H9 (cell line): ENCODE data around the gene NEIL1. TPM values are rescaled to one million over a fixed set of nuclear protein-coding genes. Genes with fewer than 3 reads are reported as not detected.

ENCODE experiments used
- DNase-seq: peaks from one replicate; pipeline ENCODE4 v3.0.0-alpha.2; 2017
- H2AFZ ChIP-seq: one replicate; pipeline ENCODE4 v1.6.1; 2013; ENCODE audit warnings: mild to moderate bottlenecking, low read length, control low read depth, moderate library complexity
- H2AK5ac ChIP-seq: 2 replicates; pipeline ENCODE4 v1.6.1; 2013; ENCODE audit warnings: low read length, control low read depth, mixed read lengths; ENCODE audit not compliant: insufficient read length
- H2BK120ac ChIP-seq: one replicate; pipeline ENCODE4 v1.6.1; 2013; ENCODE audit warnings: low read depth, mild to moderate bottlenecking, low read length, control low read depth, inconsistent platforms; ENCODE audit not compliant: poor library complexity, severe bottlenecking
- H2BK12ac ChIP-seq: 2 replicates; pipeline ENCODE4 v1.6.1; 2013; ENCODE audit warnings: low read length, control low read depth, mixed read lengths, low read depth; ENCODE audit not compliant: insufficient read length
- H2BK15ac ChIP-seq: 2 replicates; pipeline ENCODE4 v1.6.1; 2013; ENCODE audit warnings: low read depth, low read length, control low read depth
- H2BK20ac ChIP-seq: one replicate; pipeline ENCODE4 v1.6.1; 2013; ENCODE audit warnings: low read depth, mild to moderate bottlenecking, low read length, control low read depth, inconsistent platforms; ENCODE audit not compliant: poor library complexity, severe bottlenecking
- H2BK5ac ChIP-seq: 2 replicates; pipeline ENCODE4 v1.6.1; 2013; ENCODE audit warnings: low read length, control low read depth, mixed read lengths; ENCODE audit not compliant: insufficient read length
- H3K14ac ChIP-seq: 2 replicates; pipeline ENCODE4 v1.6.1; 2013; ENCODE audit warnings: low read length, control low read depth; ENCODE audit not compliant: insufficient read depth
- H3K18ac ChIP-seq: 2 replicates; pipeline ENCODE4 v1.6.1; 2013; ENCODE audit warnings: low read depth, mild to moderate bottlenecking, mixed read lengths, low read length, control low read depth; ENCODE audit not compliant: insufficient read length
- H3K23ac ChIP-seq: 2 replicates; pipeline ENCODE4 v1.6.1; 2013; ENCODE audit warnings: low read length, control low read depth, mixed read lengths, low read depth; ENCODE audit not compliant: insufficient read length
- H3K23me2 ChIP-seq: 2 replicates; pipeline ENCODE4 v1.6.1; 2013; ENCODE audit warnings: low read depth, mild to moderate bottlenecking, mixed read lengths, low read length, control low read depth; ENCODE audit not compliant: insufficient read length, poor library complexity, severe bottlenecking
- H3K27ac ChIP-seq: 2 replicates; pipeline ENCODE4 v1.5.1; 2013; ENCODE audit warnings: low read length, control low read depth, mixed read lengths, low read depth; ENCODE audit not compliant: insufficient read length
- H3K27me3 ChIP-seq: 2 replicates; pipeline ENCODE4 v1.6.1; 2013; ENCODE audit warnings: low read length, control low read depth, inconsistent platforms; ENCODE audit not compliant: insufficient read depth
- H3K4ac ChIP-seq: 2 replicates; pipeline ENCODE4 v1.6.1; 2013; ENCODE audit warnings: low read depth, mild to moderate bottlenecking, control low read depth, inconsistent platforms, low read length, moderate library complexity
- H3K4me1 ChIP-seq: 2 replicates; pipeline ENCODE4 v1.6.1; 2013; ENCODE audit warnings: low read length, control low read depth, inconsistent platforms; ENCODE audit not compliant: insufficient read depth
- H3K4me2 ChIP-seq: 2 replicates; pipeline ENCODE4 v1.6.1; 2013; ENCODE audit warnings: low read length, control low read depth, mixed read lengths; ENCODE audit not compliant: insufficient read length, insufficient read depth
- H3K56ac ChIP-seq: 2 replicates; pipeline ENCODE4 v1.6.1; 2013; ENCODE audit warnings: low read depth, mild to moderate bottlenecking, mixed read lengths, low read length, control low read depth; ENCODE audit not compliant: insufficient read length
- H3K79me1 ChIP-seq: 2 replicates; pipeline ENCODE4 v1.6.1; 2013; ENCODE audit warnings: low read depth, mild to moderate bottlenecking, moderate library complexity, low read length, control low read depth, inconsistent platforms; ENCODE audit not compliant: insufficient read depth, poor library complexity, severe bottlenecking
- H3K79me2 ChIP-seq: 2 replicates; pipeline ENCODE4 v1.6.1; 2013; ENCODE audit warnings: low read length, control low read depth, inconsistent platforms; ENCODE audit not compliant: insufficient read depth
- H3K9ac ChIP-seq: 2 replicates; pipeline ENCODE4 v1.6.1; 2013; ENCODE audit warnings: low read length, control low read depth, mixed read lengths; ENCODE audit not compliant: insufficient read length; ENCODE audit errors: extremely low read depth
- H3K9me3 ChIP-seq: one replicate; pipeline ENCODE4 v1.6.1; 2013; ENCODE audit warnings: low read depth, low read length, inconsistent platforms; ENCODE audit not compliant: control insufficient read depth
- H3T11ph ChIP-seq: one replicate; pipeline ENCODE4 v1.6.1; 2013; ENCODE audit warnings: mild to moderate bottlenecking, low read length, control low read depth, inconsistent platforms
- H4K20me1 ChIP-seq: one replicate; pipeline ENCODE4 v1.6.1; 2013; ENCODE audit not compliant: control insufficient read depth, insufficient read length, insufficient read depth
- H4K5ac ChIP-seq: 2 replicates; pipeline ENCODE4 v1.6.1; 2013; ENCODE audit warnings: low read depth, mild to moderate bottlenecking, mixed read lengths, low read length, control low read depth; ENCODE audit not compliant: insufficient read length
- H4K8ac ChIP-seq: replicated peaks from 2 replicates; pipeline ENCODE4 v1.6.1; 2013; ENCODE audit warnings: low read length, control low read depth, mixed read lengths, low read depth; ENCODE audit not compliant: insufficient read length
- H4K91ac ChIP-seq: 2 replicates; pipeline ENCODE4 v1.6.1; 2013; ENCODE audit warnings: low read depth, mild to moderate bottlenecking, moderate library complexity, mixed read lengths, low read length, control low read depth; ENCODE audit not compliant: insufficient read length
- H3K27ac Mint-ChIP-seq, 3 experiments: 2 replicates in 2 of 3; 3 replicates in 1 of 3; pipeline ENCODE4 v1.8.0; 2020 to 2021; ENCODE audit warnings: mixed read lengths in 3 of 3, mild to moderate bottlenecking in 1 of 3, moderate library complexity in 1 of 3
- H3K27me3 Mint-ChIP-seq: 2 replicates; pipeline ENCODE4 v1.8.0; 2021; ENCODE audit warnings: low read depth, mild to moderate bottlenecking, moderate library complexity, mixed read lengths
- H3K36me3 Mint-ChIP-seq, 3 experiments: 2 replicates in 2 of 3; 3 replicates in 1 of 3; pipeline ENCODE4 v1.8.0; 2020 to 2021; ENCODE audit warnings: low read depth in 3 of 3, mixed read lengths in 3 of 3; ENCODE audit not compliant: insufficient read depth in 1 of 3
- H3K4me1 Mint-ChIP-seq, 2 experiments: 2 replicates each; pipeline ENCODE4 v1.8.0; 2020; ENCODE audit warnings: mixed read lengths in 2 of 2
- H3K4me3 Mint-ChIP-seq, 2 experiments: 2 replicates in 1 of 2; 3 replicates in 1 of 2; pipeline ENCODE4 v1.8.0; 2020 to 2021; ENCODE audit warnings: mild to moderate bottlenecking in 2 of 2, mixed read lengths in 2 of 2, moderate library complexity in 1 of 2
- H3K9me3 Mint-ChIP-seq, 2 experiments: 2 replicates in 1 of 2; 3 replicates in 1 of 2; pipeline ENCODE4 v1.8.0; 2020; ENCODE audit warnings: mild to moderate bottlenecking in 2 of 2, mixed read lengths in 2 of 2, moderate library complexity in 1 of 2
- WGBS: extraction: QIAGEN DNeasy Blood & Tissue Kit; methylation state at CpG from one replicate; pipeline ENCODE4 v1.1.7; 2013; ENCODE audit warnings: missing lambda C conversion rate, low lambda C conversion rate, mixed read lengths; ENCODE audit not compliant: insufficient read length; ENCODE audit errors: extremely low coverage; 5-methylcytosine and 5-hydroxymethylcytosine counted together
- total RNA-seq: library from RNA; stranded (reverse); gene quantifications from 2 replicates; pipeline ENCODE4 v1.2.1, GENCODE V29; 2021
- TF ChIP-seq, protein P1 (sequence below): fragments of 200-600 bp; sonication (generic); conservative IDR thresholded peaks from 3 replicates; pipeline ENCODE4 v1.8.0; 2021; ENCODE audit warnings: antibody characterized with exemption, mild to moderate bottlenecking

The NEIL1 gene
- total RNA-seq, 1 experiment from 2014 or later, result 16.5 TPM

DNA sequence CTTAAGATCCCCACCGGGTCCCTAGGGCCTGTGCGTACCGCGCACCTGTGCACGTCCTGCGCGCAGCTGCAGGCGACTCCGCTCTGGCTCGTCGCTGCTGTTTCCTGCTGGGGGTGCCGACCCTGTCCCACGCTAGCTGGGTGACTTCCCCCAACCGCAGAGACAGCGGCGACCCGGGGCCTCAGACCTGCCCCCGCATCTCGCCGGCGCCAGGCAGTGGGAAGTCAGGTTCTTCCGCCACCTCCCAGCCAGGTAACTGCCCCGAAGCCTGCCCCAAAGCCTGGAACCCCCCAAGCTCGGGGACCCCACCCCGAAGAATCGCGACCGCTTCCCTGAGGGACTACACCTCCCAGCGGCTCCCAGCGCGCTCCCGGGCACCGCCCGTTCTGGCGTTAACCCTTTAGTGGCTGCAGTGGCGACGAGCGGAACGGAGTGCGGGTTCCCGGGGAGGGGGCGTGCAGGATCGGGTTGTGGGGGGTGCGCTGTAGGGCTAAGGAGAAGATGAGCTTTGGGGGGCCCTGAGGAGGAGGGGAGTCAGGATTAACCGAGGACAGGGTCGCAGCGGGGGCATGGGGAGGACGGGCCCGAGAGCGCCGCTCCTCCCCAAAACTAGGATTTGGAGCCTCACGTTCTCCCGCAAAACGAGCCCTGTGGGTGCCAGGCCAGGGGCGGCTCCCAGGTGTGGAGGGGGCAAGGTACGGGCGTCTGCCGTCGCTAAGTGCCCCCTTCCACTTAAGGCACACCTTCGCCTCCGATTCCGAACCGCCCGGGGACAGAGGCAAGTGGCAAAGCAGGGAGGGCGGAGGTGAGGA lies 589 bp downstream of the NEIL1 start:
- TF ChIP-seq, protein P1, sequence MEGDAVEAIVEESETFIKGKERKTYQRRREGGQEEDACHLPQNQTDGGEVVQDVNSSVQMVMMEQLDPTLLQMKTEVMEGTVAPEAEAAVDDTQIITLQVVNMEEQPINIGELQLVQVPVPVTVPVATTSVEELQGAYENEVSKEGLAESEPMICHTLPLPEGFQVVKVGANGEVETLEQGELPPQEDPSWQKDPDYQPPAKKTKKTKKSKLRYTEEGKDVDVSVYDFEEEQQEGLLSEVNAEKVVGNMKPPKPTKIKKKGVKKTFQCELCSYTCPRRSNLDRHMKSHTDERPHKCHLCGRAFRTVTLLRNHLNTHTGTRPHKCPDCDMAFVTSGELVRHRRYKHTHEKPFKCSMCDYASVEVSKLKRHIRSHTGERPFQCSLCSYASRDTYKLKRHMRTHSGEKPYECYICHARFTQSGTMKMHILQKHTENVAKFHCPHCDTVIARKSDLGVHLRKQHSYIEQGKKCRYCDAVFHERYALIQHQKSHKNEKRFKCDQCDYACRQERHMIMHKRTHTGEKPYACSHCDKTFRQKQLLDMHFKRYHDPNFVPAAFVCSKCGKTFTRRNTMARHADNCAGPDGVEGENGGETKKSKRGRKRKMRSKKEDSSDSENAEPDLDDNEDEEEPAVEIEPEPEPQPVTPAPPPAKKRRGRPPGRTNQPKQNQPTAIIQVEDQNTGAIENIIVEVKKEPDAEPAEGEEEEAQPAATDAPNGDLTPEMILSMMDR, result no peak

More for the DNA sequence above, 589 bp downstream of the NEIL1 start:
- no peak overlapping the region for H4K5ac ChIP-seq
- H3K27ac Mint-ChIP-seq, result no peak overlapping the region
- H3K9me3 Mint-ChIP-seq, result no peaks in the 10 kb centered on the region
- no peak overlapping the region for H3K9ac ChIP-seq
- H3K79me2 ChIP-seq, result no peaks in the 10 kb centered on the region
- H3K23ac ChIP-seq, result no peak overlapping the region
- no CpG with 5 or more reads among the region's 65 CpGs for WGBS
- no peak overlapping the region for H3K14ac ChIP-seq
- no peak overlapping the region for H2BK12ac ChIP-seq
- no peak overlapping the region for H3K18ac ChIP-seq
- no peaks in the 10 kb centered on the region; the same call in 1 of the 2 replicates for H3K27me3 ChIP-seq
- H3K56ac ChIP-seq, result no peak overlapping the region
- no peak overlapping the region for H2BK120ac ChIP-seq
- peaks cover 4 to 8% (median 5%) of the 10 kb centered on the region in 3 experiments; a peak in 5 of 7 replicates for H3K36me3 Mint-ChIP-seq
- H3K27ac ChIP-seq, result no peak overlapping the region
- DNase-seq, result peak; percentile 65
- H3K4me3 Mint-ChIP-seq, result peak overlapping the region; percentile 67 to 93
- no peaks in the 10 kb centered on the region for H3K79me1 ChIP-seq
- no peak overlapping the region for H2BK20ac ChIP-seq
- H2AK5ac ChIP-seq, result no peak overlapping the region
- no peak overlapping the region for H2BK5ac ChIP-seq
- no peaks in the 10 kb centered on the region for H3K4me1 ChIP-seq
- H3K4me1 Mint-ChIP-seq, result peaks cover 10 to 11% of the 10 kb centered on the region in 2 experiments
- peaks cover 13% of the 10 kb centered on the region for H3K23me2 ChIP-seq
- no peaks in the 10 kb centered on the region for H4K20me1 ChIP-seq
- peaks cover 28% of the 10 kb centered on the region for H3K27me3 Mint-ChIP-seq
- H2AFZ ChIP-seq, result no peak overlapping the region
- no peak overlapping the region for H3T11ph ChIP-seq
- H3K4ac ChIP-seq, result no peak overlapping the region
- no peaks in the 10 kb centered on the region for H3K9me3 ChIP-seq
- H4K91ac ChIP-seq, result no peak overlapping the region
- H2BK15ac ChIP-seq, result no peak overlapping the region
- no peak overlapping the region for H4K8ac ChIP-seq
- H3K4me2 ChIP-seq, result peak overlapping the region; percentile 90
